ENCODE measurements around the gene PCSK7.
"Not testable (repeated sequence)": the region's sequence is repeated elsewhere in the genome, so short reads cannot be mapped to it uniquely, and the experiment has no call there.

DNA sequence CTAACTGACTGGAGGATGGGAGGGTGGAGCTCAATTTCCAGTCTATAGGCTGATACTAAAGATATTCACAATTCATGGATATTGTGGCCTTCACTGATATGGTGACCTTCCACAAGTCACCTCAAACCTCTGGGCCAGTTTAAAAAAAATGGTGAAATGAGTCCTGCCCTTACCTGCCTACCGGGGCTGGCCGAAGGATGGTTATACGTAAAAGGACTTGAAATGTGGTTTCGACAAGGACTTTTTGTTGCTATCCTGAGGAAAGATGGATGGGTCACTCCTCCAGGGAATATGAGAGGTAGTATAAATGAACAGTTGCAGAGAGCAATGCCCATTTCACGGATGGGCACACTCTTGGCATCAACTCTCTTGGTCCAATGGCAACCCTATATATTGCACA lies 24.4 kb downstream of the PCSK7 start:
- TF ChIP-seq ATF7 (IDR thresholded peaks at IDR 0.05; ENCODE audit: low read depth); ESRRA (IDR thresholded peaks at IDR 0.05; ENCODE audit: low read length); STAT1 (conservative IDR thresholded peaks at IDR 0.05); MXI1 (IDR thresholded peaks at IDR 0.05; ENCODE audit: low read depth, low read length); NRF1 (conservative IDR thresholded peaks at IDR 0.05; ENCODE audit: low read depth, low read length); CHD4 (IDR thresholded peaks at IDR 0.05); EZH2 (IDR thresholded peaks at IDR 0.05; ENCODE audit: borderline replicate concordance, control insufficient read depth, low read depth, low read length); RAD21 (IDR thresholded peaks at IDR 0.05; ENCODE audit: insufficient read depth, low read depth, low read length); POLR2AphosphoS5 (IDR thresholded peaks at IDR 0.05; ENCODE audit: low read length); BRCA1 (IDR thresholded peaks at IDR 0.05; ENCODE audit: low read depth, low read length); POLR2A (IDR thresholded peaks at IDR 0.05; ENCODE audit: low read depth, low read length): not testable (repeated sequence)
- TF ChIP-seq, protein P1, sequence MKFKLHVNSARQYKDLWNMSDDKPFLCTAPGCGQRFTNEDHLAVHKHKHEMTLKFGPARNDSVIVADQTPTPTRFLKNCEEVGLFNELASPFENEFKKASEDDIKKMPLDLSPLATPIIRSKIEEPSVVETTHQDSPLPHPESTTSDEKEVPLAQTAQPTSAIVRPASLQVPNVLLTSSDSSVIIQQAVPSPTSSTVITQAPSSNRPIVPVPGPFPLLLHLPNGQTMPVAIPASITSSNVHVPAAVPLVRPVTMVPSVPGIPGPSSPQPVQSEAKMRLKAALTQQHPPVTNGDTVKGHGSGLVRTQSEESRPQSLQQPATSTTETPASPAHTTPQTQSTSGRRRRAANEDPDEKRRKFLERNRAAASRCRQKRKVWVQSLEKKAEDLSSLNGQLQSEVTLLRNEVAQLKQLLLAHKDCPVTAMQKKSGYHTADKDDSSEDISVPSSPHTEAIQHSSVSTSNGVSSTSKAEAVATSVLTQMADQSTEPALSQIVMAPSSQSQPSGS (IDR thresholded peaks at IDR 0.05; ENCODE audit: low read length): not testable (repeated sequence)
- TF ChIP-seq, protein P2, sequence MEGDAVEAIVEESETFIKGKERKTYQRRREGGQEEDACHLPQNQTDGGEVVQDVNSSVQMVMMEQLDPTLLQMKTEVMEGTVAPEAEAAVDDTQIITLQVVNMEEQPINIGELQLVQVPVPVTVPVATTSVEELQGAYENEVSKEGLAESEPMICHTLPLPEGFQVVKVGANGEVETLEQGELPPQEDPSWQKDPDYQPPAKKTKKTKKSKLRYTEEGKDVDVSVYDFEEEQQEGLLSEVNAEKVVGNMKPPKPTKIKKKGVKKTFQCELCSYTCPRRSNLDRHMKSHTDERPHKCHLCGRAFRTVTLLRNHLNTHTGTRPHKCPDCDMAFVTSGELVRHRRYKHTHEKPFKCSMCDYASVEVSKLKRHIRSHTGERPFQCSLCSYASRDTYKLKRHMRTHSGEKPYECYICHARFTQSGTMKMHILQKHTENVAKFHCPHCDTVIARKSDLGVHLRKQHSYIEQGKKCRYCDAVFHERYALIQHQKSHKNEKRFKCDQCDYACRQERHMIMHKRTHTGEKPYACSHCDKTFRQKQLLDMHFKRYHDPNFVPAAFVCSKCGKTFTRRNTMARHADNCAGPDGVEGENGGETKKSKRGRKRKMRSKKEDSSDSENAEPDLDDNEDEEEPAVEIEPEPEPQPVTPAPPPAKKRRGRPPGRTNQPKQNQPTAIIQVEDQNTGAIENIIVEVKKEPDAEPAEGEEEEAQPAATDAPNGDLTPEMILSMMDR (IDR thresholded peaks at IDR 0.05 in 2 of 3, conservative IDR thresholded peaks at IDR 0.05 in 1 of 3; ENCODE audit: control insufficient read depth in 2 of 3, extremely low read depth in 1 of 3, insufficient read depth in 1 of 3, low read depth in 3 of 3, low read length in 3 of 3): not testable (repeated sequence)
- TF ChIP-seq, protein P3, sequence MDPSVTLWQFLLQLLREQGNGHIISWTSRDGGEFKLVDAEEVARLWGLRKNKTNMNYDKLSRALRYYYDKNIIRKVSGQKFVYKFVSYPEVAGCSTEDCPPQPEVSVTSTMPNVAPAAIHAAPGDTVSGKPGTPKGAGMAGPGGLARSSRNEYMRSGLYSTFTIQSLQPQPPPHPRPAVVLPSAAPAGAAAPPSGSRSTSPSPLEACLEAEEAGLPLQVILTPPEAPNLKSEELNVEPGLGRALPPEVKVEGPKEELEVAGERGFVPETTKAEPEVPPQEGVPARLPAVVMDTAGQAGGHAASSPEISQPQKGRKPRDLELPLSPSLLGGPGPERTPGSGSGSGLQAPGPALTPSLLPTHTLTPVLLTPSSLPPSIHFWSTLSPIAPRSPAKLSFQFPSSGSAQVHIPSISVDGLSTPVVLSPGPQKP (IDR thresholded peaks at IDR 0.05; ENCODE audit: low read depth, low read length): not testable (repeated sequence)

Data from GM12878 (cell line).